Measurements from ENCODE around the gene TOPAZ1.

The TOPAZ1 gene

GRCh38 chr3:44338010-44338827, 96.5 kb downstream of the TOPAZ1 start, which contains the start of gene TCAIM:
Gene TCAIM, plus strand, starts transcription at chr3:44338766. Its CDS starts 16,017 bp downstream, at chr3:44354783.
- H3K14ac ChIP-seq (ENCODE audit: low read length in 2 of 2), result peak within 1 kb of the TSS in 1 of 2 experiments; percentile 94
- H3K27ac ChIP-seq (ENCODE audit: low read length, poor library complexity, severe bottlenecking), result peak within 1 kb of the TSS; percentile 85
- peak; percentile 98 for DNase-seq
- H3K23ac ChIP-seq (ENCODE audit: low read length in 2 of 2), result no peak within 1 kb of the TSS
- H2BK12ac ChIP-seq (ENCODE audit: low read length in 2 of 2), result peak within 1 kb of the TSS in 1 of 2 experiments; percentile 82
- H2BK120ac ChIP-seq (ENCODE audit: low read depth, low read length), result peak within 1 kb of the TSS; percentile 86
- H4K8ac ChIP-seq (ENCODE audit: low read length), result peak within 1 kb of the TSS; percentile 80
- peak within 1 kb of the TSS; percentile 92 for H3K9ac ChIP-seq (ENCODE audit: low read length)
- peak within 1 kb of the TSS; percentile 72 to 88 for H3K4me3 ChIP-seq (ENCODE audit: insufficient read depth in 1 of 2, low read depth in 1 of 2, low read length in 2 of 2)
- H3K36me3 ChIP-seq (ENCODE audit: control insufficient read depth in 1 of 2, insufficient read depth in 2 of 2, low read depth in 1 of 2, low read length in 2 of 2), result no peaks in the 10 kb centered on the region
- H3K4me2 ChIP-seq (ENCODE audit: low read length, poor library complexity, severe bottlenecking), result peak within 1 kb of the TSS; percentile 78
- peak within 1 kb of the TSS in 1 of 2 experiments; percentile 91 for H3K4ac ChIP-seq (ENCODE audit: low read depth in 1 of 2, low read length in 2 of 2)
- H3K79me1 ChIP-seq (replicated peaks; ENCODE audit: low read length, poor library complexity, severe bottlenecking), result peaks cover 9% of the 10 kb centered on the region
- H3K4me1 ChIP-seq (ENCODE audit: control insufficient read depth, insufficient read depth, low read depth, low read length), result peaks cover 2% of the 10 kb centered on the region
- under 1% methylated on average over 65 of the region's 77 CpGs for WGBS
- peaks cover 4 to 13% of the 10 kb centered on the region in 2 experiments for H3K27me3 ChIP-seq (ENCODE audit: control insufficient read depth in 1 of 2, insufficient read depth in 1 of 2, low read length in 2 of 2)
- peak within 1 kb of the TSS; percentile 98 for H2BK15ac ChIP-seq (ENCODE audit: low read depth, poor library complexity, severe bottlenecking)
- peak within 1 kb of the TSS; percentile 91 for H2BK5ac ChIP-seq (ENCODE audit: low read depth, low read length, poor library complexity, severe bottlenecking)
- H3K18ac ChIP-seq (ENCODE audit: low read depth in 1 of 2, low read length in 2 of 2), result peak within 1 kb of the TSS; percentile 85 to 97
- peak within 1 kb of the TSS; percentile 98 for H2AFZ ChIP-seq (ENCODE audit: low read depth, low read length)
- H4K91ac ChIP-seq (ENCODE audit: low read length), result peak within 1 kb of the TSS; percentile 73
- H3K9me3 ChIP-seq (ENCODE audit: control insufficient read depth, low read length), result no peaks in the 10 kb centered on the region
- no peak within 1 kb of the TSS for H2AK5ac ChIP-seq (ENCODE audit: low read length, severe bottlenecking)

- peaks cover 10% of the 10 kb centered on the region for H3K79me1 ChIP-seq (replicated peaks; ENCODE audit: low read length, poor library complexity, severe bottlenecking)
- peak overlapping the region in 1 of 2 experiments; percentile 69 for H3K4ac ChIP-seq (ENCODE audit: low read depth in 1 of 2, low read length in 2 of 2)
- H4K8ac ChIP-seq (ENCODE audit: low read length), result peak overlapping the region; percentile 80
- H4K91ac ChIP-seq (ENCODE audit: low read length), result peak overlapping the region; percentile 73
- peak overlapping the region; percentile 81 for H3K27ac ChIP-seq (ENCODE audit: low read length, poor library complexity, severe bottlenecking)
- H3K27me3 ChIP-seq (ENCODE audit: control insufficient read depth in 1 of 2, insufficient read depth in 1 of 2, low read length in 2 of 2), result peaks cover 0 to 10% of the 10 kb centered on the region in 2 experiments
- H3K36me3 ChIP-seq (ENCODE audit: control insufficient read depth in 1 of 2, insufficient read depth in 2 of 2, low read depth in 1 of 2, low read length in 2 of 2), result no peaks in the 10 kb centered on the region
- peak overlapping the region in 1 of 2 experiments; percentile 91 for H3K14ac ChIP-seq (ENCODE audit: low read length in 2 of 2)
- H3K4me1 ChIP-seq (ENCODE audit: control insufficient read depth, insufficient read depth, low read depth, low read length), result peaks cover 2% of the 10 kb centered on the region
- H2AK5ac ChIP-seq (ENCODE audit: low read length, severe bottlenecking), result no peak overlapping the region
- no peaks in the 10 kb centered on the region for H3K9me3 ChIP-seq (ENCODE audit: control insufficient read depth, low read length)
- no peak overlapping the region for H2BK120ac ChIP-seq (ENCODE audit: low read depth, low read length)
- peak overlapping the region; percentile 70 for H2BK5ac ChIP-seq (ENCODE audit: low read depth, low read length, poor library complexity, severe bottlenecking)
- no peak overlapping the region for H2BK12ac ChIP-seq (ENCODE audit: low read length in 2 of 2)
- DNase-seq, result no peak
- no peak overlapping the region for H2BK15ac ChIP-seq (ENCODE audit: low read depth, poor library complexity, severe bottlenecking)
- peak overlapping the region; percentile 72 to 88 for H3K4me3 ChIP-seq (ENCODE audit: insufficient read depth in 1 of 2, low read depth in 1 of 2, low read length in 2 of 2)
- 0% methylated on average over 12 of the region's 15 CpGs for WGBS
- H3K4me2 ChIP-seq (ENCODE audit: low read length, poor library complexity, severe bottlenecking), result peak overlapping the region; percentile 78
- H3K18ac ChIP-seq (ENCODE audit: low read depth in 1 of 2, low read length in 2 of 2), result peak overlapping the region; percentile 85 to 97
- H3K9ac ChIP-seq (ENCODE audit: low read length), result peak overlapping the region; percentile 92
- no peak overlapping the region for H2AFZ ChIP-seq (ENCODE audit: low read depth, low read length)
- no peak overlapping the region for H3K23ac ChIP-seq (ENCODE audit: low read length in 2 of 2)
Observed at GRCh38 chr3:44338828-44339127, 97.1 kb downstream of the TOPAZ1 start.

DNA sequence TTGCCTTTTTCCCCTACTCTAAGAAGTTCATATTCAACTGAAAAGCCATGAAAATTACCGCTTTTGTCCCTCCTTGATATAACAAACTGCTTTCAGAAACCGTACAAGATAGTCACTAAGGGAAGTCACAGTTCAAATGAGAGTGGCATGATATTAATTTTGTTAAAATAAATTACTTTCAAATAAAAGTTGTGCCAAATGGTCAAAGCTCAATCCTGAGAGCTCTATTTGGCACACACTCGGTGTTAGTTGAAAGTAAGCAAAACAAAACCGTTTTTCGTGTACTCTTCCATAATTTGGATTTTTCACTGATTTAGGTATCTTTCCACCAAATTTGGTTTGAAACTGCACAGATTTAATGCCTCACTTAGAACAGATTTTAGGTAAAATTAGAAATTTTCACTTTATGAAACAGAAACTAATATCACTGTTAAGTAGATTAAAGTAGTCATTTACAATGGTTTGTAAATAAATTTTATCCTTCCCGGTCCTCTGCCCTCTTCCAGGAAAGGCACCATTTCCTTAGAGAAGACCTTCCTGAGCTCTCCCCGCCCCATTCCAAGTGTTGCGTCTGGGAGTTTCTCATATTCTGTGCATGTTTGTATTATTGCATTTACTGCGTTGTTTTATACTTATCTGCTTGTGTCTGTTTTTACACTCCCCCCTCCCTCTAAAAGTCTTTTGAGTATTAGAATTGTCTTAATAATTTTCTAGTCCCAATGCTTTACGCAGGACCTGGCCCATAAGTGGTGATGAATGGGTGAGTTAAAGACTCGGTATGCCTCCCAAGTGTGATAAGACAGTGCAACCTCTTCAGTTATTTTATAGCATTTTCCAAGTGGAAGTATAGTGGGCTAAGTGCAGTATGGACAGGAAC, 97.7 kb downstream of the TOPAZ1 start:
- WGBS, result 51% methylated on average over 6 of the region's 11 CpGs
- Histone ChIP-seq H3K27ac (ENCODE audit: low read length, poor library complexity, severe bottlenecking) (peak overlapping the region; percentile 5), H4K8ac (ENCODE audit: low read length) (no peak overlapping the region), H3K9ac (ENCODE audit: low read length) (peak overlapping the region; percentile 92), H2BK15ac (ENCODE audit: low read depth, poor library complexity, severe bottlenecking) (no peak overlapping the region), H3K4ac (ENCODE audit: low read depth in 1 of 2, low read length in 2 of 2) (no peak overlapping the region), H4K91ac (ENCODE audit: low read length) (no peak overlapping the region), H3K14ac (ENCODE audit: low read length in 2 of 2) (no peak overlapping the region), H2AK5ac (ENCODE audit: low read length, severe bottlenecking) (peak overlapping the region; percentile 47), H3K18ac (ENCODE audit: low read depth in 1 of 2, low read length in 2 of 2) (no peak overlapping the region), H2AFZ (ENCODE audit: low read depth, low read length) (no peak overlapping the region), H2BK120ac (ENCODE audit: low read depth, low read length) (no peak overlapping the region), H3K4me3 (ENCODE audit: insufficient read depth in 1 of 2, low read depth in 1 of 2, low read length in 2 of 2) (peak overlapping the region in 1 of 2 experiments; percentile 88), H3K23ac (ENCODE audit: low read length in 2 of 2) (no peak overlapping the region), H3K4me2 (ENCODE audit: low read length, poor library complexity, severe bottlenecking) (peak overlapping the region; percentile 24), H2BK12ac (ENCODE audit: low read length in 2 of 2) (no peak overlapping the region), H3K9me3 (ENCODE audit: control insufficient read depth, low read length) (no peaks in the 10 kb centered on the region), H3K79me1 (replicated peaks; ENCODE audit: low read length, poor library complexity, severe bottlenecking) (peaks cover 10% of the 10 kb centered on the region), H3K4me1 (ENCODE audit: control insufficient read depth, insufficient read depth, low read depth, low read length) (peaks cover 2% of the 10 kb centered on the region), H2BK5ac (ENCODE audit: low read depth, low read length, poor library complexity, severe bottlenecking) (no peak overlapping the region), H3K36me3 (ENCODE audit: control insufficient read depth in 1 of 2, insufficient read depth in 2 of 2, low read depth in 1 of 2, low read length in 2 of 2) (no peaks in the 10 kb centered on the region), H3K27me3 (ENCODE audit: control insufficient read depth in 1 of 2, insufficient read depth in 1 of 2, low read length in 2 of 2) (peaks cover 0 to 4% of the 10 kb centered on the region in 2 experiments)
- no peak for DNase-seq

DNA sequence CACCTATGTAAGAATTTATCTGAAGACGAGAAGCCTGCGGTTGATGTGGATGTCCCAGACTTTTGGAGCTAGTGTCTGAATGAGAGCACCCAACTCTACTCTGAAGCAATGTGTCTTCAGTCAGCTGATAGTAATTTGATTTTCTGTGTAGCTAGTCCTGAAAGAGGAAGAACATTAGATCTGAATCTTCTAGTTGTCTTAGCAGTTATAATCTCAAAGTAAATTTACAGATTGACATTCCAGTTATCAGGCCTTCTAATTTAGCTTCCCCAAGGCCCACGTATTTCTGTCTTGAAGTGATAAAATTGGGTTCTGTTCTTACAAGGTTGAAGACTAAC, 98.3 kb downstream of the TOPAZ1 start:
- H3K27ac ChIP-seq (ENCODE audit: low read length, poor library complexity, severe bottlenecking), result no peak overlapping the region
- no peak overlapping the region for H3K9ac ChIP-seq (ENCODE audit: low read length)
- no peaks in the 10 kb centered on the region for H3K36me3 ChIP-seq (ENCODE audit: control insufficient read depth in 1 of 2, insufficient read depth in 2 of 2, low read depth in 1 of 2, low read length in 2 of 2)
- H3K79me1 ChIP-seq (replicated peaks; ENCODE audit: low read length, poor library complexity, severe bottlenecking), result peaks cover 12% of the 10 kb centered on the region
- no peak overlapping the region for H2BK12ac ChIP-seq (ENCODE audit: low read length in 2 of 2)
- H2AK5ac ChIP-seq (ENCODE audit: low read length, severe bottlenecking), result peak overlapping the region; percentile 47
- no peak for DNase-seq
- H3K4me1 ChIP-seq (ENCODE audit: control insufficient read depth, insufficient read depth, low read depth, low read length), result peaks cover 2% of the 10 kb centered on the region
- peak overlapping the region; percentile 24 for H3K4me2 ChIP-seq (ENCODE audit: low read length, poor library complexity, severe bottlenecking)
- no peaks in the 10 kb centered on the region for H3K27me3 ChIP-seq (ENCODE audit: control insufficient read depth in 1 of 2, insufficient read depth in 1 of 2, low read length in 2 of 2)
- 96% methylated on average over 3 of the region's 3 CpGs for WGBS
- H3K18ac ChIP-seq (ENCODE audit: low read depth in 1 of 2, low read length in 2 of 2), result no peak overlapping the region
- no peak overlapping the region for H2BK120ac ChIP-seq (ENCODE audit: low read depth, low read length)
- no peak overlapping the region for H2BK5ac ChIP-seq (ENCODE audit: low read depth, low read length, poor library complexity, severe bottlenecking)
- peak overlapping the region in 1 of 2 experiments; percentile 88 for H3K4me3 ChIP-seq (ENCODE audit: insufficient read depth in 1 of 2, low read depth in 1 of 2, low read length in 2 of 2)
- no peak overlapping the region for H3K4ac ChIP-seq (ENCODE audit: low read depth in 1 of 2, low read length in 2 of 2)
- no peak overlapping the region for H3K14ac ChIP-seq (ENCODE audit: low read length in 2 of 2)
- H2AFZ ChIP-seq (ENCODE audit: low read depth, low read length), result no peak overlapping the region
- no peak overlapping the region for H4K91ac ChIP-seq (ENCODE audit: low read length)
- no peak overlapping the region for H4K8ac ChIP-seq (ENCODE audit: low read length)
- H2BK15ac ChIP-seq (ENCODE audit: low read depth, poor library complexity, severe bottlenecking), result no peak overlapping the region
- no peaks in the 10 kb centered on the region for H3K9me3 ChIP-seq (ENCODE audit: control insufficient read depth, low read length)
- no peak overlapping the region for H3K23ac ChIP-seq (ENCODE audit: low read length in 2 of 2)
